MM.1S (cell line): ENCODE measurements around the gene FAM237B.

Experiments used
- DNase-seq: peaks from one replicate; pipeline ENCODE4 v3.0.0-alpha.2; 2015
- H2AFZ ChIP-seq: fragments of 300-600 bp; sonication (generic); 2 replicates; pipeline ENCODE4 v1.6.0; 2016; ENCODE audit warnings: antibody characterized with exemption, low read length
- H3F3A ChIP-seq: fragments of 300-600 bp; sonication (generic); 2 replicates; pipeline ENCODE4 v1.6.1; 2016; ENCODE audit warnings: mild to moderate bottlenecking, antibody characterized with exemption, low read length, moderate library complexity, mixed read lengths; ENCODE audit not compliant: insufficient read depth
- H3K27ac ChIP-seq: fragments of 300-600 bp; sonication (generic); 2 replicates; pipeline ENCODE4 v1.5.1; 2016; ENCODE audit warnings: mild to moderate bottlenecking, low read length
- H3K27me3 ChIP-seq: fragments of 300-600 bp; sonication (generic); replicated peaks from 2 replicates; pipeline ENCODE4 v1.6.0; 2016; ENCODE audit warnings: low read length; ENCODE audit not compliant: insufficient read depth
- H3K36me3 ChIP-seq: fragments of 300-600 bp; sonication (generic); replicated peaks from 2 replicates; pipeline ENCODE4 v1.6.1; 2016; ENCODE audit warnings: mild to moderate bottlenecking, low read length, mixed read lengths; ENCODE audit not compliant: insufficient read depth
- H3K4me1 ChIP-seq: fragments of 300-600 bp; sonication (generic); 2 replicates; pipeline ENCODE4 v1.6.1; 2016; ENCODE audit warnings: low read length, mixed read lengths
- H3K4me2 ChIP-seq: fragments of 300-600 bp; sonication (generic); 2 replicates; pipeline ENCODE4 v1.6.0; 2016; ENCODE audit warnings: low read depth, low read length
- H3K4me3 ChIP-seq: fragments of 300-600 bp; sonication (generic); 2 replicates; pipeline ENCODE4 v1.5.1; 2016; ENCODE audit warnings: low read length, mixed read lengths
- H3K79me2 ChIP-seq: fragments of 300-600 bp; sonication (generic); 2 replicates; pipeline ENCODE4 v1.6.1; 2016; ENCODE audit warnings: mixed run types, low read length, mixed read lengths
- H3K9ac ChIP-seq: fragments of 300-600 bp; sonication (generic); 2 replicates; pipeline ENCODE4 v1.6.1; 2016; ENCODE audit warnings: low read length, mixed read lengths
- H3K9me2 ChIP-seq: fragments of 300-600 bp; sonication (generic); replicated peaks from 2 replicates; pipeline ENCODE4 v1.6.1; 2016; ENCODE audit warnings: mild to moderate bottlenecking, low read length, mixed read lengths; ENCODE audit not compliant: insufficient read depth
- H3K9me3 ChIP-seq: fragments of 300-600 bp; sonication (generic); replicated peaks from 2 replicates; pipeline ENCODE4 v1.6.1; 2016; ENCODE audit warnings: mild to moderate bottlenecking, low read length, mixed read lengths; ENCODE audit not compliant: insufficient read depth
- H4K20me1 ChIP-seq: fragments of 300-600 bp; sonication (generic); 2 replicates; pipeline ENCODE4 v1.6.1; 2016; ENCODE audit warnings: mild to moderate bottlenecking, low read length, moderate library complexity, mixed read lengths; ENCODE audit not compliant: insufficient read depth
- CTCF ChIP-seq: fragments of 300-600 bp; sonication (generic); IDR thresholded peaks from 2 replicates; pipeline ENCODE4 v1.5.1; 2016; ENCODE audit warnings: antibody characterized with exemption, low read length, mixed read lengths
- EZH2 ChIP-seq: fragments of 300-600 bp; sonication (generic); optimal IDR thresholded peaks from 2 replicates; pipeline ENCODE3; 2017; ENCODE audit warnings: low read depth, mild to moderate bottlenecking, antibody characterized with exemption, low read length, mixed read lengths
- EZH2phosphoT487 ChIP-seq: fragments of 300-600 bp; sonication (generic); IDR thresholded peaks from 2 replicates; pipeline ENCODE4 v1.6.1; 2018; ENCODE audit warnings: antibody characterized with exemption, low read length

The FAM237B gene

GRCh38 chr7:90274161-90274560, 46.9 kb downstream of the FAM237B start:
- TF ChIP-seq CTCF (no peak), EZH2phosphoT487 (no peak), EZH2 (no peak)
- Histone ChIP-seq H3K4me3 (no peak overlapping the region), H3K27ac (no peak overlapping the region), H3K9me2 (no peaks in the 10 kb centered on the region), H4K20me1 (no peaks in the 10 kb centered on the region), H2AFZ (no peak overlapping the region), H3K9me3 (no peaks in the 10 kb centered on the region), H3K4me1 (no peaks in the 10 kb centered on the region), H3K79me2 (no peaks in the 10 kb centered on the region), H3K36me3 (no peaks in the 10 kb centered on the region), H3F3A (no peaks in the 10 kb centered on the region), H3K27me3 (no peaks in the 10 kb centered on the region), H3K4me2 (no peak overlapping the region), H3K9ac (no peak overlapping the region)
- DNase-seq: no peak

DNA sequence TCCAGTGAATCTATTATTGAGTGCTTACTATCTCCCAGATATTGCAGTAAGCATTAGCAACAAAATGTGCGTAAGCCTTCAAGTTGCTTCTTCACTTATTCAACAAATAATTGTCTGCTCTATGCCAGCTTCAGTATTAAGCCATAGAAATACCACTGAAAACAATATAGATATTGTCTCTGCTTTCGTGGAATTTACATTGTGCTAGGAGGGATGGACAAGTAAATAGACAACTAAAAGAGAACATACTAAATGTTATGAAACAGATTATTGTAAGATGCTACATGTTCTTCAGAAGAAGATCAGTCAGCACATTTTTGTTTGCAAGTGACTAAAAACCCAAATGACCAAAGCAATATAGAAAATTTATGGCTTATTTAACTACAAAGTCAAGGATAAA, 48.9 kb downstream of the FAM237B start:
- TF ChIP-seq EZH2 (no peak), CTCF (no peak), EZH2phosphoT487 (no peak)
- Histone ChIP-seq H3K9ac (no peak overlapping the region), H2AFZ (no peak overlapping the region), H3K4me1 (no peaks in the 10 kb centered on the region), H3K27ac (no peak overlapping the region), H3K9me2 (no peaks in the 10 kb centered on the region), H3K9me3 (no peaks in the 10 kb centered on the region), H3K4me2 (no peak overlapping the region), H3F3A (no peaks in the 10 kb centered on the region), H3K79me2 (no peaks in the 10 kb centered on the region), H3K36me3 (no peaks in the 10 kb centered on the region), H4K20me1 (no peaks in the 10 kb centered on the region), H3K27me3 (no peaks in the 10 kb centered on the region), H3K4me3 (no peak overlapping the region)
- DNase-seq: no peak

- Histone ChIP-seq H3K9me3 (no peaks in the 10 kb centered on the region), H3K36me3 (no peaks in the 10 kb centered on the region), H4K20me1 (no peaks in the 10 kb centered on the region), H3K4me2 (no peak overlapping the region), H3K9ac (no peak overlapping the region), H3K27ac (no peak overlapping the region), H3K4me1 (no peaks in the 10 kb centered on the region), H3F3A (no peaks in the 10 kb centered on the region), H3K9me2 (no peaks in the 10 kb centered on the region), H3K27me3 (no peaks in the 10 kb centered on the region), H3K79me2 (no peaks in the 10 kb centered on the region), H3K4me3 (no peak overlapping the region), H2AFZ (no peak overlapping the region)
- no peak for DNase-seq
- no peak for TF ChIP-seq CTCF
- no peak for TF ChIP-seq EZH2
- TF ChIP-seq EZH2phosphoT487: no peak
Measured at GRCh38 chr7:90271753-90272152, 49.4 kb downstream of the FAM237B start.
